IgD-negative memory B cell (primary cell): ENCODE results near the gene FARP1. TPM values are rescaled to one million over a fixed set of nuclear protein-coding genes. Genes with fewer than 3 reads are reported as not detected.
A peak's percentile ranks its signal among the peaks of the same experiment; 100 is the strongest.

Experiments
- H3K27ac Mint-ChIP-seq, 3 donors: one replicate each; pipeline ENCODE4 v1.8.0; 2020 to 2022; ENCODE audit warnings: mild to moderate bottlenecking in 3 of 3, mixed read lengths in 3 of 3, moderate library complexity in 1 of 3
- H3K27me3 Mint-ChIP-seq: one replicate; pipeline ENCODE4 v1.8.0; 2021; ENCODE audit warnings: mixed read lengths
- H3K36me3 Mint-ChIP-seq: one replicate; pipeline ENCODE4 v1.8.0; 2020; ENCODE audit warnings: mild to moderate bottlenecking, mixed read lengths
- H3K4me1 Mint-ChIP-seq, 3 donors: one replicate each; pipeline ENCODE4 v1.8.0; 2020 to 2022; ENCODE audit warnings: mixed read lengths in 3 of 3, mild to moderate bottlenecking in 1 of 3
- H3K4me3 Mint-ChIP-seq, 4 donors: one replicate each; pipeline ENCODE4 v1.8.0; 2020 to 2022; ENCODE audit warnings: mild to moderate bottlenecking in 4 of 4, mixed read lengths in 4 of 4, moderate library complexity in 3 of 4
- H3K9me3 Mint-ChIP-seq, 3 donors: one replicate each; pipeline ENCODE4 v1.8.0; 2020 to 2021; ENCODE audit warnings: mixed read lengths in 3 of 3, mild to moderate bottlenecking in 1 of 3
- polyA plus RNA-seq: library from polyadenylated mRNA; unstranded; fragments of 300-500 nt; fragmentation: Illumina TruSeq; gene quantifications from one replicate; pipeline ENCODE4 v1.2.3, GENCODE V29; 2021

Gene FARP1
- polyA plus RNA-seq, 1 donor from 2014 or later = 0.46 TPM

- H3K9me3 Mint-ChIP-seq = peaks cover 0 to 2% (median 0%) of the 10 kb centered on the region in 3 donors
- H3K27me3 Mint-ChIP-seq = no peaks in the 10 kb centered on the region
- H3K27ac Mint-ChIP-seq = no peak overlapping the region
- H3K36me3 Mint-ChIP-seq = no peaks in the 10 kb centered on the region
- no peak overlapping the region for H3K4me3 Mint-ChIP-seq
- H3K4me1 Mint-ChIP-seq = no peaks in the 10 kb centered on the region
Observed at GRCh38 chr13:98308086-98308911, 165.4 kb downstream of the FARP1 start.

DNA sequence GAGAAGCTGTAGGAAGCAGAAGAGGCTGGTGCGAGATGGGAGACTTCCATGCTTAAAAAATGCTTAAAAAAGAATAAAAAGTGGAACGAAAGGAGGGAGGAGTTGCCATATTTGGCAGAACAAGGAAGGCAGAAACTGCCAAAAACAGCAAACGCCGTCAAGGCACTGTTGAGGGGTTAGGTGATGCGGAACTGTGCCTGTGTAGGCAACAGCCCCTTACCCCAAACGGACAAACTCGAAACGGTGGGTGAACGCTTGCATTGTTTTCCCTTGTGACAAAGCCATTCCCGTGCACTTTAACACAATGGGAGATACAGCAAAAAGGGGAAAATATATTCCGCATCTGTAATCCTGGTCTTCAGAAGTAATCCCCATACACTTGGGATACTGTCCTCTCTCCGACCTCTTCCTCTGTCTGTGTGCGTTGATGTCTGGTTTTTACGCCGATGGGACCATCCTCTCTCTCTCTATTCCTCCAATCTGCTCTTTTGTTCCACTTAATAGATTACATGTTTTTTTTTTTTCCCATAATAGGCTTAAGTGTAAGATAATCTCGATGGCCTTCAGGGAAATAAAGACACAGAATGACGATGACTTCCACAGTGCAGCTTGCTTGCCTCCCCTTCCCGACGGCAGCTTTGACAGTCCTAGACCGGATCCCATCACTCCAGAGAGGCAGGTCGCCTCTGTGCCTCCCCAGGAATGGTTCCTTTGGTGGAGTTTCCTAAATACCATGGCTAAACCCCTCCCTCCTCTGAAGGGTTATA, 166.9 kb downstream of the FARP1 start:
- Mint-ChIP-seq H3K4me3 (no peak overlapping the region), H3K9me3 (peaks cover 0 to 2% (median 0%) of the 10 kb centered on the region in 3 donors), H3K27me3 (no peaks in the 10 kb centered on the region), H3K27ac (no peak overlapping the region), H3K36me3 (no peaks in the 10 kb centered on the region), H3K4me1 (no peaks in the 10 kb centered on the region)

GRCh38 chr13:98310485-98311199, 167.7 kb downstream of the FARP1 start:
- peaks cover 0 to 2% (median 0%) of the 10 kb centered on the region in 3 donors for H3K9me3 Mint-ChIP-seq
- H3K36me3 Mint-ChIP-seq = no peaks in the 10 kb centered on the region
- no peaks in the 10 kb centered on the region for H3K27me3 Mint-ChIP-seq

DNA sequence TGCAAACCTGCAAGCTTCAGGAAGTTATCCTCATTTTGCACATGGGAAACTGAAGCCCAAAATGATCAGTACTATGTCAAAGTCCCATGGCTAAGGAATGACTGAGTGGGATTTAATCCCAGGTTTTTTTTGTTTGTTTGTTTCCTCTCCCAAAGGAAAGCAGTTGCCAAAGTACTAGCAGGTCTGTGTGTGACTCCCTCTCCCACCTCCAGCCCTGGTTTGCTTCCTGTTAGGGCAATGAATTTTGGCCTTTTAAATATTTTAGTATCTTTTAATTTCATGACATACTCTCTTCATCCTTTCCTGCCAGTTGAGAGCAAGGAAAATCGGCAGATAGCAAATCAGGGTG, 168.3 kb downstream of the FARP1 start:
- peaks cover 0 to 2% (median 0%) of the 10 kb centered on the region in 3 donors for H3K9me3 Mint-ChIP-seq
- no peaks in the 10 kb centered on the region for H3K27me3 Mint-ChIP-seq
- no peak overlapping the region for H3K27ac Mint-ChIP-seq
- no peak overlapping the region for H3K4me3 Mint-ChIP-seq
- no peaks in the 10 kb centered on the region for H3K4me1 Mint-ChIP-seq
- no peaks in the 10 kb centered on the region for H3K36me3 Mint-ChIP-seq

More at GRCh38 chr13:98310485-98311199, 167.7 kb downstream of the FARP1 start:
- no peak overlapping the region for H3K4me3 Mint-ChIP-seq
- H3K4me1 Mint-ChIP-seq = no peaks in the 10 kb centered on the region
- H3K27ac Mint-ChIP-seq = no peak overlapping the region

GRCh38 chr13:98312606-98313005, 169.7 kb downstream of the FARP1 start:
- no peaks in the 10 kb centered on the region for H3K36me3 Mint-ChIP-seq
- H3K27ac Mint-ChIP-seq = no peak overlapping the region
- H3K27me3 Mint-ChIP-seq = peaks cover 3% of the 10 kb centered on the region
- no peaks in the 10 kb centered on the region for H3K4me1 Mint-ChIP-seq
- peaks cover 0 to 2% (median 0%) of the 10 kb centered on the region in 3 donors for H3K9me3 Mint-ChIP-seq
- no peak overlapping the region for H3K4me3 Mint-ChIP-seq

GRCh38 chr13:98313023-98313921, 170.4 kb downstream of the FARP1 start:
- H3K36me3 Mint-ChIP-seq = no peaks in the 10 kb centered on the region
- no peaks in the 10 kb centered on the region for H3K9me3 Mint-ChIP-seq
- H3K4me1 Mint-ChIP-seq = no peaks in the 10 kb centered on the region
- H3K4me3 Mint-ChIP-seq = no peak overlapping the region
- no peak overlapping the region for H3K27ac Mint-ChIP-seq
- H3K27me3 Mint-ChIP-seq = peaks cover 5% of the 10 kb centered on the region

GRCh38 chr13:98313922-98314292, 171.0 kb downstream of the FARP1 start:
- H3K36me3 Mint-ChIP-seq = no peaks in the 10 kb centered on the region
- H3K4me1 Mint-ChIP-seq = no peaks in the 10 kb centered on the region
- no peak overlapping the region for H3K4me3 Mint-ChIP-seq
- H3K27me3 Mint-ChIP-seq = peaks cover 5% of the 10 kb centered on the region
- no peaks in the 10 kb centered on the region for H3K9me3 Mint-ChIP-seq
- no peak overlapping the region for H3K27ac Mint-ChIP-seq

DNA sequence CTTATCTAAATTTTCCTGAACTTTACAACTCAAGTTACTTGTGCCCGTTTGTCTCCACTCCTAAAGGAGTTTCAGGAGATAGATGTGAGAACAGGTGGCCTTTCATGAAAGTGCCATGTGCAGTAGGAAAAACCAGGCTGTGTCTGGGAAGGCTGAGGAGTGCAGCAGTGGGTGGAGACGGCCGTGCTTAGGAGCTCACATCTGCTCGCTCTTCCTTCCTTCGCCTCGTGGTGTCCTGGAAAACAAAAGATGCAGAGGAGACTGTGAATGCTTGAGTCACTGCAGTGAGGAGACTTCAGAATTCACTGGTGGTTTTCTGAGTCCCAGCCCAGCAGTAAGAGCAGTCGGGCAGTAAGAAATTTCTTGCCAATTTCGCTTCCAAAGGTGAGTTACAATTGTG, 172.6 kb downstream of the FARP1 start:
- no peaks in the 10 kb centered on the region for H3K4me1 Mint-ChIP-seq
- H3K27ac Mint-ChIP-seq = no peak overlapping the region
- H3K27me3 Mint-ChIP-seq = peaks cover 5% of the 10 kb centered on the region
- no peaks in the 10 kb centered on the region for H3K9me3 Mint-ChIP-seq
- no peaks in the 10 kb centered on the region for H3K36me3 Mint-ChIP-seq
- H3K4me3 Mint-ChIP-seq = no peak overlapping the region

- no peak overlapping the region for H3K4me3 Mint-ChIP-seq
- H3K27ac Mint-ChIP-seq = no peak overlapping the region
- H3K27me3 Mint-ChIP-seq = peaks cover 5% of the 10 kb centered on the region
- H3K4me1 Mint-ChIP-seq = no peaks in the 10 kb centered on the region
- no peaks in the 10 kb centered on the region for H3K9me3 Mint-ChIP-seq
- H3K36me3 Mint-ChIP-seq = no peaks in the 10 kb centered on the region
Observed at GRCh38 chr13:98315902-98316301, 173.0 kb downstream of the FARP1 start.

DNA sequence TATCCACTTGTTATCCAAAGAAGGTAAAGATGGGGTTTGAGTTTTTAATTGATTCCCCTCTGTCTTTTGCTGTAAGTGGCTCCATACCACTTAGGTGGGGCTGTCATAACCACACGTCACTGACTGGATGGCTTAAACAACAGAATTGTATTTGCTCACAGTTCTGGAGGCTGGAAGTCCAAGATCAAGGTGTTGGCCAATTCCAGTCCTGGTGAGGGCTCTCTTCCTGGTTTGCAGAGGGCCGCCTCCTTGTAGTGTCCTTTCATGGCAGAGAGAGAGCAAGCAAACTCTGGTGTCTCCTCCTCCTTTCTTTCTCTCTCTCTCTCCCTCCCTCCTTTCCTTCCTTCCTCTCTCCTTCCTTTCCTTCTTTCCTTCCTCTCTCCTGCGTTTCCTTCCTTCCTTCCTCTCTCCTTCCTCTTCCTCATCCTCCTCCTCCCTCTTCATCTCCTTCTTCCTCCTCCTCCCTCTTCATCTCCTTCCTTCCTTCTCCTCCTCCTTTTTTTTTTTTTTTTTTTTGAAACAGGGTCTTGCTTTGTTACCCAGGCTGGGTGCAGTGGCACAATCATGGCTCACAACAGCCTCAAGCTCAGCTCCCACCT, 174.8 kb downstream of the FARP1 start:
- Mint-ChIP-seq H3K4me3 (no peak overlapping the region), H3K36me3 (no peaks in the 10 kb centered on the region), H3K4me1 (no peaks in the 10 kb centered on the region), H3K9me3 (no peaks in the 10 kb centered on the region), H3K27me3 (peaks cover 12% of the 10 kb centered on the region), H3K27ac (no peak overlapping the region)

GRCh38 chr13:98318263-98318878, 175.5 kb downstream of the FARP1 start:
- no peaks in the 10 kb centered on the region for H3K9me3 Mint-ChIP-seq
- no peaks in the 10 kb centered on the region for H3K4me1 Mint-ChIP-seq
- H3K4me3 Mint-ChIP-seq = no peak overlapping the region
- no peaks in the 10 kb centered on the region for H3K36me3 Mint-ChIP-seq
- peaks cover 12% of the 10 kb centered on the region for H3K27me3 Mint-ChIP-seq
- no peak overlapping the region for H3K27ac Mint-ChIP-seq

- Mint-ChIP-seq H3K4me1 (no peaks in the 10 kb centered on the region), H3K4me3 (peak overlapping the region in 1 of 4 donors; percentile 28), H3K9me3 (no peaks in the 10 kb centered on the region), H3K36me3 (no peaks in the 10 kb centered on the region), H3K27ac (peak overlapping the region in 1 of 3 donors; percentile 27), H3K27me3 (peaks cover 14% of the 10 kb centered on the region)
Observed at GRCh38 chr13:98320561-98321105, 177.7 kb downstream of the FARP1 start.

DNA sequence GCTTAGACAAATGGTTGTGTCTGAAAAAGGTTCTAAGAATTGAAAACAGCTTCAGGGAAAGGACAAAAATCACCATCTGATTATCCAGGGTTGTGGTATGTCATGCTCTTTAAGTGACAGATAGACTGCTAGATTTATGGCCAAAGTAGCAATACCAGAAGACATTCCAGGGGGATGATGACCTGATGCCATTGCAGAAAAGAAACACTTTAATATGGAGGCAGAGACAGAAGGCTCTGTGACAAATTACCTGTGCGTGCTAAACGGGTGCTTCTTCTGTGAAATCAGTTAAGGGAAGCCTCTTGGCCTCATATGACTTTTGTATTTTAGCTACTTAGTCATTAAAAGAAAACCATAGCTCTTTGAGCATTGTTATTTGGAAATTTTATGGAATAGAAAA, 178.5 kb downstream of the FARP1 start:
- Mint-ChIP-seq H3K36me3 (no peaks in the 10 kb centered on the region), H3K4me1 (no peaks in the 10 kb centered on the region), H3K9me3 (no peaks in the 10 kb centered on the region), H3K27me3 (peaks cover 14% of the 10 kb centered on the region), H3K4me3 (no peak overlapping the region), H3K27ac (no peak overlapping the region)
